SK-N-SH (cell line): ENCODE data around the gene CDHR2. TPM values are rescaled to one million over a fixed set of nuclear protein-coding genes. Genes with fewer than 3 reads are reported as not detected.

ENCODE experiments used
- CTCF ChIA-PET: fragments of 300-600, 350-600 bp; formaldehyde crosslinking; extraction: SDS; loops from one replicate; lab custom pipeline; 2021; lab: Yijun Ruan, JAX
- POLR2A ChIA-PET: fragments of 350-600 bp; sonication (Branson Sonifier 250); formaldehyde crosslinking; extraction: SDS; loops from one replicate; lab custom pipeline; 2020; ENCODE audit warnings: antibody characterized with exemption, inconsistent platforms; lab: Yijun Ruan, JAX
- DNase-seq: peaks from one replicate; pipeline ENCODE4 v3.0.0; 2012
- H2AFZ ChIP-seq: fragments of 200-600 bp; sonication (generic); 2 replicates; pipeline ENCODE4 v1.8.1; 2016; ENCODE audit warnings: antibody characterized with exemption, mild to moderate bottlenecking, low read depth
- H3F3A ChIP-seq: fragments of 200-600 bp; sonication (generic); replicated peaks from 2 replicates; pipeline ENCODE3; 2016; ENCODE audit warnings: antibody characterized with exemption, mild to moderate bottlenecking; ENCODE audit not compliant: insufficient read depth
- H3K27ac ChIP-seq, 2 experiments: fragments of 200-500 bp in 1 of 2; fragments of 200-600 bp in 1 of 2; sonication (Bioruptor generic) in 1 of 2; sonication (generic), shearing (Covaris generic) in 1 of 2; 2 replicates each; pipeline versions ENCODE4 v1.5.1 to v1.6.1; 2014 to 2016; ENCODE audit warnings: low read depth in 2 of 2, inconsistent platforms in 1 of 2, low read length in 1 of 2, mild to moderate bottlenecking in 1 of 2, mixed read lengths in 1 of 2
- H3K27me3 ChIP-seq: fragments of 200-600 bp; sonication (generic), shearing (Covaris generic); 2 replicates; pipeline ENCODE4 v1.6.1; 2016; ENCODE audit warnings: mixed run types; ENCODE audit not compliant: insufficient read depth
- H3K36me3 ChIP-seq, 2 experiments: fragments of 200-500 bp in 1 of 2; fragments of 200-600 bp in 1 of 2; sonication (Bioruptor generic) in 1 of 2; sonication (generic) in 1 of 2; replicated peaks in 1 of 2; 2 replicates each; pipeline versions ENCODE3 to v1.5.1; 2014 to 2016; ENCODE audit warnings: low read length in 1 of 2, mild to moderate bottlenecking in 1 of 2; ENCODE audit not compliant: insufficient read depth in 2 of 2, control insufficient read depth in 1 of 2
- H3K4me1 ChIP-seq, 2 experiments: fragments of 200-500 bp in 1 of 2; fragments of 200-600 bp in 1 of 2; sonication (Bioruptor generic) in 1 of 2; sonication (generic), shearing (Covaris generic) in 1 of 2; 2 replicates each; pipeline versions ENCODE4 v1.5.1 to v1.6.1; 2014 to 2016; ENCODE audit warnings: low read depth in 1 of 2, low read length in 1 of 2, mixed run types in 1 of 2; ENCODE audit not compliant: insufficient read depth in 2 of 2, control insufficient read depth in 1 of 2
- H3K4me2 ChIP-seq: fragments of 200-600 bp; sonication (generic), shearing (Covaris generic); 2 replicates; pipeline ENCODE4 v1.6.1; 2017; ENCODE audit warnings: mixed run types
- H3K4me3 ChIP-seq, 2 experiments: fragments of 200-500 bp in 1 of 2; fragments of 200-600 bp in 1 of 2; sonication (Bioruptor generic) in 1 of 2; sonication (generic), shearing (Covaris generic) in 1 of 2; 2 replicates each; pipeline versions ENCODE4 v1.5.1 to v1.8.1; 2014 to 2016; ENCODE audit warnings: low read depth in 2 of 2, inconsistent platforms in 1 of 2, low read length in 1 of 2, mild to moderate bottlenecking in 1 of 2, mixed read lengths in 1 of 2, moderate library complexity in 1 of 2
- H3K79me2 ChIP-seq: fragments of 200-600 bp; sonication (generic); 2 replicates; pipeline ENCODE4 v1.8.1; 2017; ENCODE audit warnings: mild to moderate bottlenecking; ENCODE audit not compliant: insufficient read depth
- H3K9ac ChIP-seq: fragments of 200-600 bp; sonication (generic); 2 replicates; pipeline ENCODE4 v1.6.1; 2017; ENCODE audit warnings: mixed run types
- H3K9me2 ChIP-seq: fragments of 200-600 bp; sonication (generic); 2 replicates; pipeline ENCODE4 v1.6.1; 2017; ENCODE audit warnings: mixed run types
- H3K9me3 ChIP-seq: fragments of 200-600 bp; sonication (generic); 2 replicates; pipeline ENCODE4 v1.6.1; 2017; ENCODE audit warnings: mixed run types, mild to moderate bottlenecking, moderate library complexity
- H4K20me1 ChIP-seq: fragments of 200-600 bp; sonication (generic); 2 replicates; pipeline ENCODE4 v1.6.1; 2017; ENCODE audit warnings: mild to moderate bottlenecking, mixed run types; ENCODE audit not compliant: insufficient read depth
- CHD2 ChIP-seq: fragments of 150-350 bp; IDR thresholded peaks from 2 replicates; pipeline ENCODE4 v1.6.1; 2018; ENCODE audit warnings: low read length; ENCODE audit not compliant: partially characterized antibody
- ELF1 ChIP-seq: IDR thresholded peaks from 2 replicates; pipeline ENCODE4 v1.4.0; 2012
- FOXJ3 ChIP-seq: sonication (generic); formaldehyde crosslinking; IDR thresholded peaks from 2 replicates; pipeline ENCODE4 v1.5.1; 2020; ENCODE audit warnings: mild to moderate bottlenecking, missing genetic modification reagents
- FOXM1 ChIP-seq: IDR thresholded peaks from 2 replicates; pipeline ENCODE4 v1.4.0; 2012; ENCODE audit warnings: low read depth, mild to moderate bottlenecking
- JUND ChIP-seq: IDR thresholded peaks from 2 replicates; pipeline ENCODE4 v1.4.0; 2012
- MEF2A ChIP-seq: IDR thresholded peaks from 2 replicates; pipeline ENCODE4 v1.4.0; 2012; ENCODE audit warnings: low read depth, borderline replicate concordance
- NFIC ChIP-seq: IDR thresholded peaks from 2 replicates; pipeline ENCODE4 v1.4.0; 2012; ENCODE audit warnings: borderline replicate concordance
- RAD21 ChIP-seq: IDR thresholded peaks from 2 replicates; pipeline ENCODE4 v1.6.1; 2012; ENCODE audit warnings: mild to moderate bottlenecking, low read length
- RCOR1 ChIP-seq: fragments of 150-350 bp; IDR thresholded peaks from 2 replicates; pipeline ENCODE4 v1.6.1; 2017; ENCODE audit warnings: antibody characterized with exemption, low read length
- RXRA ChIP-seq: IDR thresholded peaks from 2 replicates; pipeline ENCODE4 v1.4.0; 2012; ENCODE audit warnings: low read depth, mild to moderate bottlenecking, borderline replicate concordance
- SIN3A ChIP-seq: IDR thresholded peaks from 2 replicates; pipeline ENCODE4 v1.6.1; 2012; ENCODE audit warnings: low read depth, mild to moderate bottlenecking, low read length, moderate library complexity, borderline replicate concordance
- SMC3 ChIP-seq: IDR thresholded peaks from 2 replicates; pipeline ENCODE4 v1.6.1; 2012; ENCODE audit warnings: low read depth, low read length, improper control_type of control experiment
- TAF1 ChIP-seq: IDR thresholded peaks from 2 replicates; pipeline ENCODE4 v1.6.1; 2012; ENCODE audit warnings: low read depth, mild to moderate bottlenecking, low read length, moderate library complexity, borderline replicate concordance
- YY1 ChIP-seq: IDR thresholded peaks from 2 replicates; pipeline ENCODE4 v1.4.0; 2012; ENCODE audit warnings: low read depth, mild to moderate bottlenecking
- WGBS: methylation state at CpG from one replicate; pipeline ENCODE4 v1.1.6; 2017; ENCODE audit warnings: low lambda C conversion rate; 5-methylcytosine and 5-hydroxymethylcytosine counted together
- polyA plus RNA-seq, 3 experiments: library from polyadenylated mRNA; depleted of rRNA; stranded (reverse); fragments of >200 nt; gene quantifications; 2 replicates each; pipeline ENCODE4 v1.2.3, GENCODE V29; 2012
- TF ChIP-seq, protein P1 (sequence below): IDR thresholded peaks from 2 replicates; pipeline ENCODE4 v1.4.0; 2012; ENCODE audit warnings: low read depth, borderline replicate concordance
- TF ChIP-seq, protein P2 (sequence below): fragments of 150-350 bp; IDR thresholded peaks from 2 replicates; pipeline ENCODE4 v1.6.1; 2017; ENCODE audit warnings: antibody characterized with exemption, low read length, low read depth, borderline replicate concordance
- TF ChIP-seq, protein P3 (sequence below): IDR thresholded peaks from 2 replicates; pipeline ENCODE4 v1.4.0; 2012; ENCODE audit warnings: low read depth, borderline replicate concordance

Gene CDHR2
- polyA plus RNA-seq, 1 of the 3 experiments (the other 2 are of a cell fraction) = not detected

DNA sequence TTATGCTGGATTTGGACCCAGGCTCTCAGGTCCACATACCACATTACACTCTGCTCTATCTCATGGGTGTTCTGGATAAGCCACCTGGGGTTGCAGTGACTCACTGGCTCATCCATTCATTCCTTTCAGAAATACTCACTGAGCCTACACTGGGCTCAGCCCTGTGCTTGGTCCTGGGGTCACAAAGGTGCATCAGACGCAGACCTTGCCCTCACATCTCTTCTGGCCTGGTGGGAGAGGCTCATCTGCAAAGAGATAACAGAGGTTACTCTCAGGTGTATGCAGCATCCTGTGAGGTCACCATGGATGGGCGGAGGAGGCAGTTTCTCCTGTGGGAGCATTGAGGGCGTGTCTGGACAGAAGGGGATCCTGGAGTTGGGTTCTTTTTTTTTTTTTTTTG is 12.1 kb downstream of the CDHR2 start (continued):
- TF ChIP-seq YY1 (no peak), RXRA (no peak), MEF2A (no peak), RAD21 (no peak), RCOR1 (no peak)
- TF ChIP-seq, protein P1, sequence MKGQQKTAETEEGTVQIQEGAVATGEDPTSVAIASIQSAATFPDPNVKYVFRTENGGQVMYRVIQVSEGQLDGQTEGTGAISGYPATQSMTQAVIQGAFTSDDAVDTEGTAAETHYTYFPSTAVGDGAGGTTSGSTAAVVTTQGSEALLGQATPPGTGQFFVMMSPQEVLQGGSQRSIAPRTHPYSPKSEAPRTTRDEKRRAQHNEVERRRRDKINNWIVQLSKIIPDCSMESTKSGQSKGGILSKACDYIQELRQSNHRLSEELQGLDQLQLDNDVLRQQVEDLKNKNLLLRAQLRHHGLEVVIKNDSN = no peak
- TF ChIP-seq, protein P2, sequence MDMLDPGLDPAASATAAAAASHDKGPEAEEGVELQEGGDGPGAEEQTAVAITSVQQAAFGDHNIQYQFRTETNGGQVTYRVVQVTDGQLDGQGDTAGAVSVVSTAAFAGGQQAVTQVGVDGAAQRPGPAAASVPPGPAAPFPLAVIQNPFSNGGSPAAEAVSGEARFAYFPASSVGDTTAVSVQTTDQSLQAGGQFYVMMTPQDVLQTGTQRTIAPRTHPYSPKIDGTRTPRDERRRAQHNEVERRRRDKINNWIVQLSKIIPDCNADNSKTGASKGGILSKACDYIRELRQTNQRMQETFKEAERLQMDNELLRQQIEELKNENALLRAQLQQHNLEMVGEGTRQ = no peak

DNA sequence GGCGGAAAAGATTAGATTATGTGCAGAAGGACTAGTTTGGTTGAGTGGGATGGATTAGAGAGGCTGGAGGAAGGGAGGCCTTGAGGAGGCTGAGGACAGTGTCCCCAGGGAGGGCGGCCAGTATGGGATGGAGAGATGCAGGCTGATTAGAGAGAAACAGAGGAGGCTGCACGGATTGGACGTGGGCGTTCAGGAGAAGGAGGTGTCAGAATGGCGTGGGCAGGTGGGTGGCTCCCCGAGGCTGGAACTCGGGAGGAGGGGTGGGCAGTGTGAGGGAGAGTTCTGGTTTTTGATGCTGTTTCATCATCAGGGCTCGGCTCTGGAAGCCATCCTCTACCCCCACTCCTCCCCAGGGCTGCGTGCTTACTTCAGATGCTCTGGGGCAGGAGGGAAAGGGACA is 13.0 kb downstream of the CDHR2 start:
- H4K20me1 ChIP-seq = no peaks in the 10 kb centered on the region
- H3K4me3 ChIP-seq = no peak overlapping the region
- H3K36me3 ChIP-seq = no peaks in the 10 kb centered on the region
- H3K4me2 ChIP-seq = no peak overlapping the region
- no peaks in the 10 kb centered on the region for H3K9me3 ChIP-seq
- TF ChIP-seq FOXJ3 (CRISPR knock-in tag) (no peak), CHD2 (no peak), TAF1 (no peak), SIN3A (no peak), NFIC (no peak), SMC3 (no peak), ELF1 (no peak), FOXM1 (no peak), JUND (no peak)
- TF ChIP-seq, protein P3, sequence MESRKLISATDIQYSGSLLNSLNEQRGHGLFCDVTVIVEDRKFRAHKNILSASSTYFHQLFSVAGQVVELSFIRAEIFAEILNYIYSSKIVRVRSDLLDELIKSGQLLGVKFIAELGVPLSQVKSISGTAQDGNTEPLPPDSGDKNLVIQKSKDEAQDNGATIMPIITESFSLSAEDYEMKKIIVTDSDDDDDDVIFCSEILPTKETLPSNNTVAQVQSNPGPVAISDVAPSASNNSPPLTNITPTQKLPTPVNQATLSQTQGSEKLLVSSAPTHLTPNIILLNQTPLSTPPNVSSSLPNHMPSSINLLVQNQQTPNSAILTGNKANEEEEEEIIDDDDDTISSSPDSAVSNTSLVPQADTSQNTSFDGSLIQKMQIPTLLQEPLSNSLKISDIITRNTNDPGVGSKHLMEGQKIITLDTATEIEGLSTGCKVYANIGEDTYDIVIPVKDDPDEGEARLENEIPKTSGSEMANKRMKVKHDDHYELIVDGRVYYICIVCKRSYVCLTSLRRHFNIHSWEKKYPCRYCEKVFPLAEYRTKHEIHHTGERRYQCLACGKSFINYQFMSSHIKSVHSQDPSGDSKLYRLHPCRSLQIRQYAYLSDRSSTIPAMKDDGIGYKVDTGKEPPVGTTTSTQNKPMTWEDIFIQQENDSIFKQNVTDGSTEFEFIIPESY = no peak
- H3F3A ChIP-seq = no peaks in the 10 kb centered on the region
- WGBS = 49% methylated on average over 10 of the region's 10 CpGs
- H2AFZ ChIP-seq = no peak overlapping the region
- ChIA-PET CTCF (interaction anchor here (0.8 to 2.3 kb wide), 3 partner anchors 11 to 85 kb away, joined by 3 to 11 read pairs (median 3); partner anchors contain the start of gene TSPAN17), POLR2A (no interaction called here)
- no peak overlapping the region for H3K27ac ChIP-seq
- no peaks in the 10 kb centered on the region for H3K4me1 ChIP-seq
- H3K79me2 ChIP-seq = no peaks in the 10 kb centered on the region
- H3K27me3 ChIP-seq = no peaks in the 10 kb centered on the region
- no peak overlapping the region for H3K9ac ChIP-seq
- no peak for DNase-seq
- H3K9me2 ChIP-seq = no peaks in the 10 kb centered on the region
